ENCODE data around the gene BLNK. TPM values are rescaled to one million over a fixed set of nuclear protein-coding genes. Genes with fewer than 3 reads are reported as not detected.

Gene BLNK
- total and polyA plus RNA-seq, 2 experiments from 2014 or later: 0.11 TPM; not detected in 1

DNA sequence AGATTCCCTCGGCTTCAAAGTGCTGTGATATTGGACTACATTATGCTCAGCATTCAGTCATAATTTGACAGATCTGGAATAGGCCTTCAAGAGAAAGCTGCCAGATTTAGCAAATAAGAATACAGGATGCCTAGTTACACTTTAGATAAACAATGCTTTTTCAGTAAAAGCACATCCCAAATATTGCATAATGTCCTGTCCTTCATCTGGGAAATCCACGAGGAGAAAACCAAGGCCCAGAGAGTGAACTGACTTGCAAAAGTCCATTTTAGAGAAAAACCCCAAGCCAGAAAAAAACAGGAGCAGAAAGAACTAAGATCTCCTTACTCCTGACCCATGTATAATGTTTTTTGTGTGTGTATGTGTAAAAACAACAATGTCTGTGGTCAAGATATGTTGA lies 12.0 kb upstream of the BLNK start:
- no peak overlapping the region for H3K4me3 ChIP-seq
- H3K4me2 ChIP-seq: no peak overlapping the region
- no peaks in the 10 kb centered on the region for H3K9me3 Mint-ChIP-seq
- ATAC-seq (no peak), DNase-seq (ENCODE audit: low spot score) (no peak)
- H3K27ac ChIP-seq (ENCODE audit: low read depth): no peak overlapping the region
- H4K20me1 ChIP-seq (replicated peaks; ENCODE audit: insufficient read depth): no peaks in the 10 kb centered on the region
- no peaks in the 10 kb centered on the region for H3K27me3 ChIP-seq (ENCODE audit: insufficient read depth)
- H3K79me2 ChIP-seq (replicated peaks; ENCODE audit: insufficient read depth): no peaks in the 10 kb centered on the region
- H3K9me2 ChIP-seq (ENCODE audit: insufficient read depth): peaks cover 5% of the 10 kb centered on the region
- TF ChIP-seq EZH2 (IDR thresholded peaks at IDR 0.05; ENCODE audit: low read depth, unreplicated experiment) (no peak), JUNB (IDR thresholded peaks at IDR 0.05; ENCODE audit: unreplicated experiment) (no peak), ZNF114 (CRISPR knock-in tag; IDR thresholded peaks at IDR 0.05) (no peak), CREB1 (CRISPR knock-in tag; IDR thresholded peaks at IDR 0.05; ENCODE audit: low read depth) (no peak), STAT1 (IDR thresholded peaks at IDR 0.05; ENCODE audit: unreplicated experiment) (no peak), EZH2phosphoT487 (IDR thresholded peaks at IDR 0.05; ENCODE audit: unreplicated experiment) (no peak), NANOG (IDR thresholded peaks at IDR 0.05; ENCODE audit: borderline replicate concordance) (no peak), ZNF331 (CRISPR knock-in tag; IDR thresholded peaks at IDR 0.05; ENCODE audit: low read depth) (no peak), POLR2AphosphoS5 (IDR thresholded peaks at IDR 0.05; ENCODE audit: low read depth) (no peak)
- TF ChIP-seq, protein P1, sequence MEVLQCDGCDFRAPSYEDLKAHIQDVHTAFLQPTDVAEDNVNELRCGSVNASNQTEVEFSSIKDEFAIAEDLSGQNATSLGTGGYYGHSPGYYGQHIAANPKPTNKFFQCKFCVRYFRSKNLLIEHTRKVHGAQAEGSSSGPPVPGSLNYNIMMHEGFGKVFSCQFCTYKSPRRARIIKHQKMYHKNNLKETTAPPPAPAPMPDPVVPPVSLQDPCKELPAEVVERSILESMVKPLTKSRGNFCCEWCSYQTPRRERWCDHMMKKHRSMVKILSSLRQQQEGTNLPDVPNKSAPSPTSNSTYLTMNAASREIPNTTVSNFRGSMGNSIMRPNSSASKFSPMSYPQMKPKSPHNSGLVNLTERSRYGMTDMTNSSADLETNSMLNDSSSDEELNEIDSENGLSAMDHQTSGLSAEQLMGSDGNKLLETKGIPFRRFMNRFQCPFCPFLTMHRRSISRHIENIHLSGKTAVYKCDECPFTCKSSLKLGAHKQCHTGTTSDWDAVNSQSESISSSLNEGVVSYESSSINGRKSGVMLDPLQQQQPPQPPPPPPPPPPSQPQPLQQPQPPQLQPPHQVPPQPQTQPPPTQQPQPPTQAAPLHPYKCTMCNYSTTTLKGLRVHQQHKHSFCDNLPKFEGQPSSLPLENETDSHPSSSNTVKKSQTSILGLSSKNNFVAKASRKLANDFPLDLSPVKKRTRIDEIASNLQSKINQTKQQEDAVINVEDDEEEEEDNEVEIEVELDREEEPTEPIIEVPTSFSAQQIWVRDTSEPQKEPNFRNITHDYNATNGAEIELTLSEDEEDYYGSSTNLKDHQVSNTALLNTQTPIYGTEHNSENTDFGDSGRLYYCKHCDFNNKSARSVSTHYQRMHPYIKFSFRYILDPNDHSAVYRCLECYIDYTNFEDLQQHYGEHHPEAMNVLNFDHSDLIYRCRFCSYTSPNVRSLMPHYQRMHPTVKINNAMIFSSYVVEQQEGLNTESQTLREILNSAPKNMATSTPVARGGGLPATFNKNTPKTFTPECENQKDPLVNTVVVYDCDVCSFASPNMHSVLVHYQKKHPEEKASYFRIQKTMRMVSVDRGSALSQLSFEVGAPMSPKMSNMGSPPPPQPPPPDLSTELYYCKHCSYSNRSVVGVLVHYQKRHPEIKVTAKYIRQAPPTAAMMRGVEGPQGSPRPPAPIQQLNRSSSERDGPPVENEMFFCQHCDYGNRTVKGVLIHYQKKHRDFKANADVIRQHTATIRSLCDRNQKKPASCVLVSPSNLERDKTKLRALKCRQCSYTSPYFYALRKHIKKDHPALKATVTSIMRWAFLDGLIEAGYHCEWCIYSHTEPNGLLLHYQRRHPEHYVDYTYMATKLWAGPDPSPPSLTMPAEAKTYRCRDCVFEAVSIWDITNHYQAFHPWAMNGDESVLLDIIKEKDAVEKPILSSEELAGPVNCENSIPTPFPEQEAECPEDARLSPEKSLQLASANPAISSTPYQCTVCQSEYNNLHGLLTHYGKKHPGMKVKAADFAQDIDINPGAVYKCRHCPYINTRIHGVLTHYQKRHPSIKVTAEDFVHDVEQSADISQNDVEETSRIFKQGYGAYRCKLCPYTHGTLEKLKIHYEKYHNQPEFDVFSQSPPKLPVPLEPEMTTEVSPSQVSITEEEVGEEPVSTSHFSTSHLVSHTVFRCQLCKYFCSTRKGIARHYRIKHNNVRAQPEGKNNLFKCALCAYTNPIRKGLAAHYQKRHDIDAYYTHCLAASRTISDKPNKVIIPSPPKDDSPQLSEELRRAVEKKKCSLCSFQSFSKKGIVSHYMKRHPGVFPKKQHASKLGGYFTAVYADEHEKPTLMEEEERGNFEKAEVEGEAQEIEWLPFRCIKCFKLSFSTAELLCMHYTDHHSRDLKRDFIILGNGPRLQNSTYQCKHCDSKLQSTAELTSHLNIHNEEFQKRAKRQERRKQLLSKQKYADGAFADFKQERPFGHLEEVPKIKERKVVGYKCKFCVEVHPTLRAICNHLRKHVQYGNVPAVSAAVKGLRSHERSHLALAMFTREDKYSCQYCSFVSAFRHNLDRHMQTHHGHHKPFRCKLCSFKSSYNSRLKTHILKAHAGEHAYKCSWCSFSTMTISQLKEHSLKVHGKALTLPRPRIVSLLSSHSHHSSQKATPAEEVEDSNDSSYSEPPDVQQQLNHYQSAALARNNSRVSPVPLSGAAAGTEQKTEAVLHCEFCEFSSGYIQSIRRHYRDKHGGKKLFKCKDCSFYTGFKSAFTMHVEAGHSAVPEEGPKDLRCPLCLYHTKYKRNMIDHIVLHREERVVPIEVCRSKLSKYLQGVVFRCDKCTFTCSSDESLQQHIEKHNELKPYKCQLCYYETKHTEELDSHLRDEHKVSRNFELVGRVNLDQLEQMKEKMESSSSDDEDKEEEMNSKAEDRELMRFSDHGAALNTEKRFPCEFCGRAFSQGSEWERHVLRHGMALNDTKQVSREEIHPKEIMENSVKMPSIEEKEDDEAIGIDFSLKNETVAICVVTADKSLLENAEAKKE (CRISPR knock-in tag; IDR thresholded peaks at IDR 0.05): no peak
- TF ChIP-seq, protein P2, sequence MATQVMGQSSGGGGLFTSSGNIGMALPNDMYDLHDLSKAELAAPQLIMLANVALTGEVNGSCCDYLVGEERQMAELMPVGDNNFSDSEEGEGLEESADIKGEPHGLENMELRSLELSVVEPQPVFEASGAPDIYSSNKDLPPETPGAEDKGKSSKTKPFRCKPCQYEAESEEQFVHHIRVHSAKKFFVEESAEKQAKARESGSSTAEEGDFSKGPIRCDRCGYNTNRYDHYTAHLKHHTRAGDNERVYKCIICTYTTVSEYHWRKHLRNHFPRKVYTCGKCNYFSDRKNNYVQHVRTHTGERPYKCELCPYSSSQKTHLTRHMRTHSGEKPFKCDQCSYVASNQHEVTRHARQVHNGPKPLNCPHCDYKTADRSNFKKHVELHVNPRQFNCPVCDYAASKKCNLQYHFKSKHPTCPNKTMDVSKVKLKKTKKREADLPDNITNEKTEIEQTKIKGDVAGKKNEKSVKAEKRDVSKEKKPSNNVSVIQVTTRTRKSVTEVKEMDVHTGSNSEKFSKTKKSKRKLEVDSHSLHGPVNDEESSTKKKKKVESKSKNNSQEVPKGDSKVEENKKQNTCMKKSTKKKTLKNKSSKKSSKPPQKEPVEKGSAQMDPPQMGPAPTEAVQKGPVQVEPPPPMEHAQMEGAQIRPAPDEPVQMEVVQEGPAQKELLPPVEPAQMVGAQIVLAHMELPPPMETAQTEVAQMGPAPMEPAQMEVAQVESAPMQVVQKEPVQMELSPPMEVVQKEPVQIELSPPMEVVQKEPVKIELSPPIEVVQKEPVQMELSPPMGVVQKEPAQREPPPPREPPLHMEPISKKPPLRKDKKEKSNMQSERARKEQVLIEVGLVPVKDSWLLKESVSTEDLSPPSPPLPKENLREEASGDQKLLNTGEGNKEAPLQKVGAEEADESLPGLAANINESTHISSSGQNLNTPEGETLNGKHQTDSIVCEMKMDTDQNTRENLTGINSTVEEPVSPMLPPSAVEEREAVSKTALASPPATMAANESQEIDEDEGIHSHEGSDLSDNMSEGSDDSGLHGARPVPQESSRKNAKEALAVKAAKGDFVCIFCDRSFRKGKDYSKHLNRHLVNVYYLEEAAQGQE (IDR thresholded peaks at IDR 0.05; ENCODE audit: unreplicated experiment): no peak
- TF ChIP-seq, protein P3, sequence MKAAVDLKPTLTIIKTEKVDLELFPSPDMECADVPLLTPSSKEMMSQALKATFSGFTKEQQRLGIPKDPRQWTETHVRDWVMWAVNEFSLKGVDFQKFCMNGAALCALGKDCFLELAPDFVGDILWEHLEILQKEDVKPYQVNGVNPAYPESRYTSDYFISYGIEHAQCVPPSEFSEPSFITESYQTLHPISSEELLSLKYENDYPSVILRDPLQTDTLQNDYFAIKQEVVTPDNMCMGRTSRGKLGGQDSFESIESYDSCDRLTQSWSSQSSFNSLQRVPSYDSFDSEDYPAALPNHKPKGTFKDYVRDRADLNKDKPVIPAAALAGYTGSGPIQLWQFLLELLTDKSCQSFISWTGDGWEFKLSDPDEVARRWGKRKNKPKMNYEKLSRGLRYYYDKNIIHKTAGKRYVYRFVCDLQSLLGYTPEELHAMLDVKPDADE (IDR thresholded peaks at IDR 0.05): no peak
- TF ChIP-seq, protein P4, sequence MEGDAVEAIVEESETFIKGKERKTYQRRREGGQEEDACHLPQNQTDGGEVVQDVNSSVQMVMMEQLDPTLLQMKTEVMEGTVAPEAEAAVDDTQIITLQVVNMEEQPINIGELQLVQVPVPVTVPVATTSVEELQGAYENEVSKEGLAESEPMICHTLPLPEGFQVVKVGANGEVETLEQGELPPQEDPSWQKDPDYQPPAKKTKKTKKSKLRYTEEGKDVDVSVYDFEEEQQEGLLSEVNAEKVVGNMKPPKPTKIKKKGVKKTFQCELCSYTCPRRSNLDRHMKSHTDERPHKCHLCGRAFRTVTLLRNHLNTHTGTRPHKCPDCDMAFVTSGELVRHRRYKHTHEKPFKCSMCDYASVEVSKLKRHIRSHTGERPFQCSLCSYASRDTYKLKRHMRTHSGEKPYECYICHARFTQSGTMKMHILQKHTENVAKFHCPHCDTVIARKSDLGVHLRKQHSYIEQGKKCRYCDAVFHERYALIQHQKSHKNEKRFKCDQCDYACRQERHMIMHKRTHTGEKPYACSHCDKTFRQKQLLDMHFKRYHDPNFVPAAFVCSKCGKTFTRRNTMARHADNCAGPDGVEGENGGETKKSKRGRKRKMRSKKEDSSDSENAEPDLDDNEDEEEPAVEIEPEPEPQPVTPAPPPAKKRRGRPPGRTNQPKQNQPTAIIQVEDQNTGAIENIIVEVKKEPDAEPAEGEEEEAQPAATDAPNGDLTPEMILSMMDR (conservative IDR thresholded peaks at IDR 0.05; ENCODE audit: low read depth in 2 of 2): no peak
- H3K27ac Mint-ChIP-seq: no peak overlapping the region
- H2AFZ ChIP-seq: peak overlapping the region; percentile 72; the same call in 1 of the 2 replicates
- peaks cover 17% of the 10 kb centered on the region; the same call in 2 of the 3 replicates for H3K4me1 Mint-ChIP-seq
- no peaks in the 10 kb centered on the region for H3K4me1 ChIP-seq (ENCODE audit: insufficient read depth)
- H3F3A ChIP-seq (replicated peaks; ENCODE audit: low read depth): no peaks in the 10 kb centered on the region
- no peaks in the 10 kb centered on the region for H3K27me3 Mint-ChIP-seq (ENCODE audit: insufficient read depth, low read depth, poor library complexity)
- H3K36me3 Mint-ChIP-seq (ENCODE audit: low read depth): no peaks in the 10 kb centered on the region
- H3K36me3 ChIP-seq (ENCODE audit: insufficient read depth): no peaks in the 10 kb centered on the region
- H3K4me3 Mint-ChIP-seq: no peak overlapping the region
